DMS53 (cell line): ENCODE data around the gene MRPL17.

ENCODE experiments used
- DNase-seq: peaks from one replicate; lab custom pipeline; 2025; lab: John Stamatoyannopoulos, UW

MRPL17 gene

GRCh38 chr11:6654281-6655019 lies 28.7 kb downstream of the MRPL17 start:
- no peak for DNase-seq

- no peak for DNase-seq
Measured at GRCh38 chr11:6653656-6654055, 29.5 kb downstream of the MRPL17 start.

DNA sequence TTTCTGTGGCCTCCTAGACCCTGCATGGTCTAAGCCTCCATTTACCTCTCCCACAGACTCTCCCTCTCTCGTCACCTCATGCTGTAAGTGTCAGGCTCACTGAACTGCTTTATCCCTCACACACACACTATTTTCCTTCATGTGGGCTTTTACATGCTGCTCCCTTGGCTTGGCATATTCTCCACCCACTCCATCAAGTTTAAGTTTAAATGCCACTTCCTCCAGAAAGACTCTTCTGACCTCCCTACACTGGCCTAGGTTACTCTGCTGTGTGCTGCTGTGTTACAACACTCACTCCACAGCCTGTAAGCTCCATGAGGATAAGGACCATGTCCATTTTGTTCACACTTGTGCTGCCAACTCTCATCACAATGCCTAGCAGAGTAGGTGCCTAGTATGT lies 30.0 kb downstream of the MRPL17 start:
- DNase-seq, result no peak

GRCh38 chr11:6652182-6652581 lies 31.0 kb downstream of the MRPL17 start:
- no peak for DNase-seq

- no peak for DNase-seq
Measured at GRCh38 chr11:6650980-6651379, 32.2 kb downstream of the MRPL17 start.

GRCh38 chr11:6650104-6650503 lies 33.0 kb downstream of the MRPL17 start:
- DNase-seq, result no peak

DNA sequence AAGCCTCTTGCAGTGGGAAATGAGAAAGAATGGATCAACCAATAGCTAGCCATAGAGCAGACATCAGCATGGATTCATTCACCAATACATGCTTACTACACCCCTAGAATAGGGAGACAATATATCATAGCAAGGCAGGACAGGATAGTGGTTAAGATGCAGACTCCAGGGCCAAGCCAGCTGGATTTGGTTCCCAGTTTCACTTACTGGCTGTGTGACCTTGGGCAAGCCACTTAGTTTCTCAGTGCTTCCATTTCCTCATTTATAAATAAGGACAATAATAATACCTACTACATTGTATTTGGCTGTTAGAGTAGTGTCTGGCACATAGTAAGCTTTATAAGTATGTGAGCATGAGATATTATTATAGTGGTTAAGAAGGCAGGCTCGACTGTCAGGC lies 34.6 kb downstream of the MRPL17 start:
- no peak for DNase-seq

DNA sequence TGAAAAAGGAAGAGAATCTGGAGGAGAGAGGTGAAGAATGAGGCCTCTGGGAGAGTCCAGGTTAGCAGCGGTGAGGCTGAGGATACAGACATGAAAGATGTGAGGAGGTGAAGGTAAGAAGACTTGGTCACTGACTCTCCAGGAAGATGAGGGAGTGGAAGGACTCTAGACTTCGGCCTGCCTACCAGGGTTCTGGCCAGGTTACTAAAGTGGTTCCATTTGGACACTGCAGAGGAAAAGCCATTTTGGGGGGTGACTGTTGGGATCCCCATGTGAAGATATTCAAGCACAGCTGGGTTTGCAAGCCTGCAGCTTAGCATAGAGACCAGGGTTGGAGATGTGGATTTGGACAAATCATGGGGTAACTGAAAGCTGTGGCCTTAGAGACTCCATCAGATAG lies 35.3 kb downstream of the MRPL17 start:
- no peak for DNase-seq

DNA sequence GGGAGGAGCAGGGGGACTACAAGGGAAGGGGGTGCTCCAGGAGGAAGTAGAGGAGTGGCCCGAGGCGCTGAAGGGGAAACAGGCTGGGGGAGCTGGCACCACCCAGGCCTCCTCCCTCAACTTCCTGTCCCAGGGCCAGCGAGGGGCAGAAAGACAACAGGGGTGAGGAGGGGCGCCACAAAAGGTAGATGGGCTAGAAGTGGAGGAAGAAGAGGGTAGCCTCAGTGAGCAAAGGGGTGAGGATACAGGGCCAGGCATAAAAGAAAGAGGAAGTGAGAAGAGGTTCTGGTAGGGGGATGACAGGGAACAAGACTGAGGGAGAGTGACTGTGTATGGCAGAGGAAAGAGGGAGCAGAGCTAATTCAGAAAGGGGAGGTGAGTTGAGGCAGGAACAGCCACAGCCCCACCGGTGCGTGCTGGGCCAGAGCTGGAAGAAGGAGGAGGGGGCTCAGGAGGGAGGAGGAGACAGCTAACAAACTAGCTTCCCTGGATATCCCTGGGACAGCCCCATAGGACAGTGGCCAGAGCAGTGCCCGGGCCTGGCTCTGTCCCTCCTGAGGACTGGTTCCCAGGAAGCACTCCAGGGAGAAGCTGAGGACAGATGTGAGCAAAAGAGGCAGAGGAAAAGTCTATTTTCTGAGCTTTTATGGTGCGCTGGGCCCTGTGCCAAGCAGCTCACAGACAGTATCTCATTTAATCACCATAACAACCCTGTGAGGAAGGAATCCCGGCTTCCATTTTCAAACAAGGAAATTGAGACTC lies 36.0 kb downstream of the MRPL17 start:
- no peak for DNase-seq

- no peak for DNase-seq
Measured at GRCh38 chr11:6646576-6646917, 36.6 kb downstream of the MRPL17 start.

DNA sequence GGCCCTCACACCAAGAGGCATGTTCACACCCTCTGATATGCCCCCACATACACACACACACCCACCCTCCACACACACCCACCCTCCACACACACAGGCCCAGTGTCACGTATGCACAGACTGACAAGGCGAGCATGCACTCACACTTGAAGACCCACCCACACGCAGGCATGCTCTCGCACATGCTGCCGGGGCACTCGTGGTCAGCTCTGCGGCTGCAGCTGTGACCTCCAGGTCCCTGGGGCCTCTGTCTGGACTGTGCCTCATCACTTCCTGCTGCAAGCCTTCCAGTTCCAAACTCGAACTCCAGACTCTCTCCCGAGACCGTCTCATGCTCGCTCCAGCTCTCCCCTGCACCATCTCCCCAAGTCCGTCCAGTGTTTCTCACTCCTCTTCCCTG lies 37.1 kb downstream of the MRPL17 start:
- DNase-seq, result no peak

DNA sequence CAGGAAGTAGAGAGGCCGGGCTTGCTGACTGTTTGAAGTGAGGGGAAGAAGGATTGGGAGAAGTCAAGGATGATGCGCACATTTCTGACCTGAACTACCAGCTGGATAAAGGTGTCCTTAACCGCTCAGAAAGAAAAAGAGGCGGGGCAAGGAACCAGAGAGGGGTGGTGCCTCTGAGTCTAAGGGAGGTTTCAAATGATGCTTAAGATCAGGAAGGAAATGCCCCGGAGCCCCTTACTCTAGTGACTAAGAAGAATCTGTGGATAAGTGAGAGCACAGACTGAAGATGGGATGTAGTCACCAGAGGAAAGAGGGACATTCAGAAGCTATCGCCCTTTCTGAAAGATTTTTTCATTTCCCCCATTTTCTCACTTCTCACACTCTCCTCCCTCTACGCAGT lies 40.2 kb downstream of the MRPL17 start:
- DNase-seq, result no peak

DNA sequence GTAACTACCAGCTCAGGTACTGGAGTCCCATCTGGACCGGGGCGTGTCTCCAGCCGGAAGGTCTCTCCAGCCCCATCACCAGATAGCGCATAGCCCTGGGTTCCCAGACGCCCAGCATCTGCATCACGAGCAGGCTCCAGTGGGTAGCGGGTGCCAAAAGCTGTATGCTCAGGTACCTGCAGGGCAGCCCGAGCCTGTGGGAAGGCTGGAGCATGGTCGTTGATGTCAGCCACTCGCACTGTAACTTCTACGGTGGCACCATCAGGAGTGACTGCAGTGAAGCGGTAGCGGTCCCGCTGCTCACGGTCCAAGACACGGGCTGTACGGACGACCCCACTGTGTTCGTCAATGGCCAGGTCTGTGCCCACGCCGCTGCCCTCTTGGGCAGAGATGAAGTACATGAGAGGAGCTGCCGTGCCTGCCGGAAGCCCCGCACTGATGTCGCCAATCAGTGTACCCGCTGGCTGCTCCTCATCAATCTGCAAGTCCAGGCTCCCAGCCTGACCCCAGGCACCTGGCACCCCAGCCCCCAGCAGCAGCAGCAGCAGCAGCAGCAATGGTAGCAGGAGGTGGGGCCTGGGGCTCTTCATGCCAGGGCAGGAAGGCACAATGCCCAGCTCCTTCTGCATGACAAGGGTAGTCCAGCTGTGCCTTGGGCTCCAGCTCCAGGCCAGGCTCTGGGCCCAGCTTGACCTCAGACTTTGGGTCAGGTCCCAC lies 42.0 kb downstream of the MRPL17 start:
- no peak for DNase-seq

- no peak for DNase-seq
Measured at GRCh38 chr11:6640036-6640984, 42.8 kb downstream of the MRPL17 start.

- no peak for DNase-seq
Measured at GRCh38 chr11:6638429-6638828, 44.7 kb downstream of the MRPL17 start.

DNA sequence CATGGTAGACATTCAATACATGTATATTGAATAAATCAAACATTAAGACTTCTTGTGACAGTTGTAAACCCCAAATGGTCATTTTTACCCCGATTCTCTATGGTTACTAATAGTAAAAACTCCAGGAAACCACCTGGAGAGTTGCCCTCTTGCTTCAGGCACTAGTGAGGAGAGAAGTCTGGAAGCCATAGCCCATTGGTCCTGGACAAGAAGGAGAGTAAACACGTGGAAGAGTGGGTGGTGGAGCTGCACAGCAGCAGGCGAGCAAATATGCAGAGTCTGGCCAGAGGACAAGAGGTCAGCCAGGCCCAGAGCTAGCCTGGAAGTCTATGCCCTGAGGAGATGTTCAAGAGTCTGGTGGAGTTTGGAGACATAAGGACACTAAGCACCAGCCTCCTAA lies 45.3 kb downstream of the MRPL17 start:
- peak; percentile 18 for DNase-seq

GRCh38 chr11:6636480-6636879 lies 46.7 kb downstream of the MRPL17 start:
- no peak for DNase-seq

DNA sequence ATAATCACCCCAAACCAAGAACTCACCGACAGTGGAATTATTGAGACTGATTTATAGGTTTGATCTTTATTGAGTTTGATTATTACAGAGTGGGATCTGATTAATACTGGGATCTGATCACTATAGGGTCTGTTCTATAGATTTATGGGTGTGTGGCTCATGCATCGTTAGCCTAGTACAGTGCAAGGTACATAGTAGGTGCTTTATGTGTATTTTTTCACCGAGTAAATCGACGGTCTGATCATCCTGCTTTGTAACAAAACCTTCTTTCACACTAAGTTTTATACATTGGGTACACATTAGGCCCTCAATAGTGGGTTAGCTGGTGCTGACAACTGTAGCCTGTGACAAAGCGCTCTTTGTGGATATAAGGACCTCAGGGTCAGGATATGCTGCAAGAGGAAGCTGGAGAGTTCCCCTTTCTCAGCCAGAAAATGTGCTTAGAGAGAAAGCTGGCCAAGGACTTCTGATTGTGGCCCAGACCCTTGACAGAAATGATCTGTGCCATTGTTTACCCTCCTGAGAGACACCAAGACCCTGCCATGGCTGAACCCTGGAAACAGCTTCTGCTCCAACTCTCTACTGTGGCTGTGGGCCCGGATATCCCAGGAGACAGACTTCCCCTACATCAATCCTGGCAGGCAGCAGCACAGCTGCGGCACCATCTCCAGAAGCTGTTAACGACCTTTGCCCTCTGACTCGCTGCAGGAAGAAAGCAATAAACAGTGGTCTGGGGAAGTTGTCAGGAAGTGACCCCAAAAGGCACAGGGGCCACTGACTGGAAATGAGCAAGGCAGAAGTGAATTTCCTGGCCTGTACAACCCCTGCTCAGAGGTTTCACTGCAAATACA lies 47.8 kb downstream of the MRPL17 start:
- peak; percentile 36 for DNase-seq

DNA sequence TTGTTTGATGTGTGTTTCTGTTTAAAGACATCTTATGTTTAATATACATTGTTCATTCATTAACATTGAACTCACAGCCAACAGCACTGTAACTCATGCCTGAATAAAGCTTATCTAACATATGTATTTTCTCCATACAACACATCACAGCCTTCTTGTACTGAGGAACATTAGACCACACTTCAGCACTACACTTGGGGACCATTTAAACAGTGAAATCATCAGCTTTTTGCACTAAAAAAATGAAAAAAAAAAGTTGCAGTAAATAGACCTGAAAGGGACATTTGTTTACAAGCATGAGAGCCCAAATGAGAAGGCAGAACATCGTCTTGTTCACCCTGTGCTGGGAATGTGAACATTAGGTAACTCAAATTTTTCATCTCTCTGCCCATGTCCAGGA lies 48.6 kb downstream of the MRPL17 start:
- no peak for DNase-seq

DNA sequence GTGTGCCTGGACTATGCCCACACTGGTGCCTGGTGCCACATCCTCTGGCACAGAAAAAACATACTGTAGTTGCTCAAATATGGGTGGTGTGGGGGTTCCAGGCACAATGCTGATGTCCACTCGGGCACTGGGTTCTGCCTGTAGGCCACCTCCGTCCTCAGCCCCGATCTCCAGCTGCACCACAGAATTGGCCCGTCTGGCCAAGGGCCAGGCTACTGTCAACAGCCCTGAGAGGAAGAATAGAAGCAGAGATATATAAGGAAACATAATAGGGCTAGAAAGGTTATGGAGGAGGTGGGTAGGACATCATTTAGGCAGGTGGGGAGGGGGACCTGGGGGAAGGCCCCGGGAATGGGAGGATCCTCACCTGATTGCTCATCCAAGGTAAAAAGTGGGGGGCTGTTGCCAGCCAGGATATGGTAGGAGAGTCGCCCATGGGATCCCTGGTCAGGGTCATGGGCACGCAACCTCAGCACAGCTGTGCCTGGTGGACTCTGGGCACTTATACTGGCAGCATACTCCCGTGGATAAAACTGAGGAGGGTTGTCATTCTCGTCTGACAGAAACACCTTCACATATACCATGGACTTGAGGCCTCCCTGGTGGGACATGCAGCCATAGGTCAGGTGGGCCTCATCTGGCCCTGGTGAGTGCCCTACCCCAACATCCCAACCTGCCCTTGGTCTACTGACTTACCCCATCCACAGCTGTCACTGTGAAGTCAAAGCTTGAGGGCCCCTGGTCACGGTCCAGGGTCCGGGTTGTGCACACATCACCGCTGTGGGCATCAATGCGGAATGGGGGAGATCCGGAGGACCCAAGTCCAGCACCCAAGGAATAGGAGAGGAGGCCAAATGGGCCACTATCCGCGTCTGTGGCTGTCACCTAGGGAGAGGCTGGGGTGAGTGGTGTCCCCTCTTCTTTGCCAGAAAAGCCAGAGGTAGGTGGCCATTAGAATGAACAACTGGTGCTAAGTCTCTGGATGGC lies 49.4 kb downstream of the MRPL17 start:
- DNase-seq, result no peak
